H1 (cell line): ENCODE measurements around the gene CCDC106. TPM values are rescaled to one million over a fixed set of nuclear protein-coding genes. Genes with fewer than 3 reads are reported as not detected.

Experiments used
- CTCF ChIA-PET: fragments of 300-600 bp; sonication (Branson Sonifier 250); formaldehyde crosslinking; loops from one replicate; lab custom pipeline; 2021; ENCODE audit not compliant: partially characterized antibody; lab: Charles Lee
- POLR2A ChIA-PET: fragments of 300-600 bp; sonication (Branson Sonifier 250); formaldehyde crosslinking; loops from one replicate; lab custom pipeline; 2021; ENCODE audit warnings: inconsistent platforms; ENCODE audit not compliant: partially characterized antibody; lab: Charles Lee
- DNase-seq, 2 experiments: peaks; one replicate each; pipeline versions ENCODE4 v3.0.0 to v3.0.0-alpha.2; 2010 to 2022; ENCODE audit warnings: low spot score in 2 of 2, low read depth in 1 of 2, mixed read lengths in 1 of 2
- FAIRE-seq: peaks from 2 replicates; lab custom pipeline; 2011; peaks lifted over from hg19 to GRCh38; lab: Jason Lieb, UNC
- H2AFZ ChIP-seq: 2 replicates; pipeline ENCODE4 v1.8.1; 2012; ENCODE audit warnings: low read length, inconsistent platforms
- H2AK5ac ChIP-seq: 2 replicates; pipeline ENCODE4 v1.6.1; 2013; ENCODE audit warnings: low read depth, low read length
- H2BK120ac ChIP-seq: replicated peaks from 2 replicates; pipeline ENCODE3; 2013; ENCODE audit warnings: low read depth, low read length, inconsistent platforms
- H2BK12ac ChIP-seq: 2 replicates; pipeline ENCODE4 v1.6.1; 2013; ENCODE audit warnings: low read depth, low read length
- H2BK15ac ChIP-seq: 2 replicates; pipeline ENCODE4 v1.6.1; 2013; ENCODE audit warnings: low read length
- H2BK20ac ChIP-seq: 2 replicates; pipeline ENCODE4 v1.6.1; 2013; ENCODE audit warnings: low read length
- H2BK5ac ChIP-seq: 2 replicates; pipeline ENCODE4 v1.6.1; 2013; ENCODE audit warnings: low read depth, low read length
- H3K14ac ChIP-seq: 2 replicates; pipeline ENCODE4 v1.6.1; 2013; ENCODE audit warnings: inconsistent platforms; ENCODE audit not compliant: insufficient read length
- H3K18ac ChIP-seq: 2 replicates; pipeline ENCODE4 v1.6.1; 2013; ENCODE audit warnings: low read length; ENCODE audit errors: extremely low read depth
- H3K23ac ChIP-seq: 2 replicates; pipeline ENCODE4 v1.6.1; 2013; ENCODE audit warnings: inconsistent platforms; ENCODE audit not compliant: insufficient read length
- H3K23me2 ChIP-seq: 2 replicates; pipeline ENCODE4 v1.6.1; 2013; ENCODE audit warnings: low read depth, low read length
- H3K27ac ChIP-seq: 2 replicates; pipeline ENCODE4 v1.6.1; 2011; ENCODE audit warnings: low read depth, low read length, inconsistent platforms
- H3K27me3 ChIP-seq, 4 experiments: replicated peaks in 1 of 4; 1 replicate in 1 of 4; 2 replicates in 3 of 4; pipeline versions ENCODE4 v1.6.1 to v1.8.1; 2011 to 2013; ENCODE audit warnings: low read length in 3 of 4, mild to moderate bottlenecking in 3 of 4, inconsistent platforms in 2 of 4, mixed read lengths in 2 of 4, moderate library complexity in 1 of 4; ENCODE audit not compliant: control insufficient read depth in 3 of 4, insufficient read depth in 3 of 4; ENCODE audit errors: extremely low read depth in 1 of 4
- H3K36me3 ChIP-seq, 4 experiments: 2 replicates each; pipeline versions ENCODE4 v1.6.1 to v1.8.1; 2011 to 2013; ENCODE audit warnings: mild to moderate bottlenecking in 4 of 4, low read length in 3 of 4, moderate library complexity in 2 of 4, control low read depth in 1 of 4, inconsistent platforms in 1 of 4; ENCODE audit not compliant: insufficient read depth in 4 of 4, control insufficient read depth in 2 of 4
- H3K4ac ChIP-seq: replicated peaks from 2 replicates; pipeline ENCODE3; 2013; ENCODE audit warnings: low read length, low read depth, mixed read lengths, inconsistent platforms; ENCODE audit not compliant: insufficient read length
- H3K4me1 ChIP-seq, 4 experiments: replicated peaks in 1 of 4; 1 replicate in 1 of 4; 2 replicates in 3 of 4; pipeline versions ENCODE4 v1.6.1 to v1.8.1; 2011 to 2013; ENCODE audit warnings: low read length in 3 of 4, inconsistent platforms in 2 of 4, mixed read lengths in 1 of 4; ENCODE audit not compliant: insufficient read depth in 4 of 4, control insufficient read depth in 3 of 4
- H3K4me2 ChIP-seq, 2 experiments: 2 replicates each; pipeline versions ENCODE4 v1.6.1 to v1.8.1; 2011 to 2013; ENCODE audit warnings: low read depth in 2 of 2, low read length in 2 of 2, control low read depth in 1 of 2, inconsistent platforms in 1 of 2, mild to moderate bottlenecking in 1 of 2; ENCODE audit not compliant: insufficient read depth in 1 of 2
- H3K4me3 ChIP-seq, 4 experiments: fragments of 200-600, 300-600 bp in 1 of 4; sonication (generic), shearing (Covaris generic), sonication (Bioruptor Twin) in 1 of 4; 2 replicates each; pipeline versions ENCODE4 v1.5.1 to v1.8.1; 2011 to 2016; ENCODE audit warnings: low read length in 4 of 4, low read depth in 3 of 4, control low read depth in 2 of 4, inconsistent platforms in 2 of 4, mild to moderate bottlenecking in 2 of 4, mixed read lengths in 1 of 4, moderate library complexity in 1 of 4; ENCODE audit not compliant: insufficient read depth in 2 of 4; ENCODE audit errors: extremely low read depth in 1 of 4
- H3K56ac ChIP-seq: replicated peaks from 2 replicates; pipeline ENCODE3; 2013; ENCODE audit warnings: low read depth, mild to moderate bottlenecking, mixed read lengths, low read length, inconsistent platforms; ENCODE audit not compliant: insufficient read length
- H3K79me1 ChIP-seq: 2 replicates; pipeline ENCODE4 v1.6.1; 2013; ENCODE audit warnings: low read depth, low read length, control low read depth
- H3K79me2 ChIP-seq, 2 experiments: 2 replicates each; pipeline versions ENCODE4 v1.6.1 to v1.8.1; 2012 to 2013; ENCODE audit warnings: low read length in 2 of 2, mild to moderate bottlenecking in 2 of 2, inconsistent platforms in 1 of 2; ENCODE audit not compliant: insufficient read depth in 2 of 2, control insufficient read depth in 1 of 2
- H3K9ac ChIP-seq, 4 experiments: replicated peaks in 1 of 4; 1 replicate in 1 of 4; 2 replicates in 3 of 4; pipeline versions ENCODE4 v1.6.1 to v1.8.1; 2011 to 2013; ENCODE audit warnings: low read depth in 3 of 4, low read length in 3 of 4, control low read depth in 2 of 4, mild to moderate bottlenecking in 2 of 4, moderate library complexity in 2 of 4, inconsistent platforms in 1 of 4; ENCODE audit errors: extremely low read depth in 1 of 4
- H3K9me3 ChIP-seq, 2 experiments: 2 replicates each; pipeline versions ENCODE4 v1.6.1 to v1.8.1; 2012 to 2013; ENCODE audit warnings: mild to moderate bottlenecking in 2 of 2, moderate library complexity in 2 of 2, control low read depth in 1 of 2, inconsistent platforms in 1 of 2, low read depth in 1 of 2, low read length in 1 of 2, mixed read lengths in 1 of 2; ENCODE audit not compliant: insufficient read depth in 2 of 2
- H4K20me1 ChIP-seq, 2 experiments: replicated peaks in 1 of 2; 2 replicates each; pipeline versions ENCODE3 to v1.8.1; 2011 to 2013; ENCODE audit warnings: inconsistent platforms in 2 of 2, low read length in 2 of 2, mild to moderate bottlenecking in 1 of 2; ENCODE audit not compliant: insufficient read depth in 2 of 2, control insufficient read depth in 1 of 2
- H4K5ac ChIP-seq: 2 replicates; pipeline ENCODE4 v1.6.1; 2013; ENCODE audit warnings: low read length, low read depth, mixed read lengths, inconsistent platforms; ENCODE audit not compliant: insufficient read length
- H4K8ac ChIP-seq: 2 replicates; pipeline ENCODE4 v1.8.0; 2013; ENCODE audit warnings: mild to moderate bottlenecking, moderate library complexity, low read length, inconsistent platforms; ENCODE audit not compliant: insufficient read depth; ENCODE audit errors: extremely low read depth
- H4K91ac ChIP-seq: replicated peaks from 2 replicates; pipeline ENCODE3; 2013; ENCODE audit warnings: low read length, mixed read lengths, inconsistent platforms; ENCODE audit not compliant: insufficient read length
- SP1 ChIP-seq: IDR thresholded peaks from 2 replicates; pipeline ENCODE4 v1.6.1; 2011; ENCODE audit warnings: low read depth, low read length
- WGBS, 2 experiments: shearing (Covaris generic) in 1 of 2; methylation state at CpG; one replicate each; pipeline versions ENCODE4 v1.1.6 to v1.1.7; 2013 to 2015; ENCODE audit warnings: low lambda C conversion rate in 2 of 2, mixed read lengths in 2 of 2, inconsistent platforms in 1 of 2, low coverage in 1 of 2, missing lambda C conversion rate in 1 of 2; ENCODE audit not compliant: insufficient replicate concordance in 2 of 2, insufficient coverage in 1 of 2, insufficient read length in 1 of 2; ENCODE audit errors: extremely low coverage in 1 of 2, missing lambda C conversion rate in 1 of 2; 5-methylcytosine and 5-hydroxymethylcytosine counted together
- polyA plus RNA-seq, 7 experiments: library from polyadenylated mRNA; depleted of rRNA in 3 of 7; stranded (reverse) in 5 of 7; unstranded in 2 of 7; fragments of >200 nt in 5 of 7; fragments of 200-250 nt in 2 of 7; gene quantifications; 1 replicate in 5 of 7; 2 replicates in 1 of 7; 4 replicates in 1 of 7; pipeline versions ENCODE4 v1.2.1 to v1.2.3, GENCODE V29; 2011 to 2013; ENCODE audit warnings: missing spikeins in 2 of 7, mixed read lengths in 2 of 7
- total RNA-seq: library from RNA; stranded (reverse); fragmentation: NEBNext Ultra II Directional; extraction: Animal tissue kit (Norgen Biotek cat#: 25700); gene quantifications from 2 replicates; pipeline ENCODE4 v1.2.1, GENCODE V29; 2021
- TF ChIP-seq, protein P1 (sequence below): IDR thresholded peaks from 2 replicates; pipeline ENCODE4 v1.6.1; 2012; ENCODE audit warnings: low read length, inconsistent platforms

The CCDC106 gene
- total and polyA plus RNA-seq, 2 of the 8 experiments (the other 6 are each of a cell fraction or from before 2014, with no cell fraction given), result 12.0 to 20.1 TPM

DNA sequence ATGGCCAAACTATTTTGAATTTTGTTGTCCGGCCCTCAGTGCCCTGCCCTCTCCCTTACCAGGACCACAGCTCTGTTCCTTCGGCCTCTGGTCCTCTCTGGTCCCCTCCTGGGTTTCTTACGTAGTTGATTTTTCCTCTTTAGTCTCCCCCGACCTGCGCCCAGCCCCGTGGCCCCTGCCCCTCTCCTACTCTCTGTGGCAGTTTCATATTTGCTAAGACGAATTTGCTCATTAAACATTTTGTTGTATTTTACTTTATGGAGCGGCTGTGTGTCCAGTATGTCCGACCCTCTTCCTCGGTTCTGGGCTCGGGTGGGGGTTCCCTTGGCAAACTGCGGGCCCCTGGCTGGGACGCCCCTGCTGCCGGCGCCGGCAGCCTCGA is 26.4 kb downstream of the CCDC106 start:
- Histone ChIP-seq H3K79me1 (peaks cover 17% of the 10 kb centered on the region), H3K4me2 (peak overlapping the region; percentile 58 to 63), H2BK15ac (no peak overlapping the region), H3K18ac (no peak overlapping the region), H3K27ac (no peak overlapping the region), H2BK5ac (no peak overlapping the region), H3K56ac (no peak overlapping the region), H4K20me1 (peaks cover 20 to 36% of the 10 kb centered on the region in 2 experiments), H2BK12ac (no peak overlapping the region), H2AK5ac (no peak overlapping the region), H3K36me3 (peaks cover 14 to 24% (median 22%) of the 10 kb centered on the region in 4 experiments), H2BK120ac (no peak overlapping the region), H4K5ac (no peak overlapping the region), H3K27me3 (no peaks in the 10 kb centered on the region), H2BK20ac (no peak overlapping the region), H4K91ac (no peak overlapping the region), H3K23ac (no peak overlapping the region), H2AFZ (no peak overlapping the region), H3K4me1 (peaks cover 0 to 11% (median 6%) of the 10 kb centered on the region in 4 experiments; a peak in 5 of 7 replicates), H3K9me3 (no peaks in the 10 kb centered on the region), H3K4ac (no peak overlapping the region), H3K23me2 (peaks cover 5% of the 10 kb centered on the region; the same call in 1 of the 2 replicates), H3K9ac (peak overlapping the region in 3 of 4 experiments; percentile 38 to 51 (median 50); a peak in 6 of 7 replicates), H3K4me3 (peak overlapping the region; percentile 83 to 95 (median 92)), H4K8ac (no peak overlapping the region), H3K79me2 (peaks cover 21 to 70% of the 10 kb centered on the region in 2 experiments), H3K14ac (no peak overlapping the region)
- ChIA-PET POLR2A (interaction anchor here (0.7 to 2.5 kb wide), 7 partner anchors 18 to 554 kb away, joined by 3 to 18 read pairs (median 4); partner anchors contain the start of genes U2AF2 and ZNF580), CTCF (interaction anchor here (0.6 kb wide), 1 partner anchor 25 kb away, joined by 3 read pairs; no protein-coding TSS in a partner anchor)
- FAIRE-seq (no peak), DNase-seq (no peak)
- 36% methylated on average over 15 of the region's 17 CpGs; no CpG with 5 or more reads in 1 of the 2 experiments for WGBS, 2 experiments
- TF ChIP-seq, protein P1, sequence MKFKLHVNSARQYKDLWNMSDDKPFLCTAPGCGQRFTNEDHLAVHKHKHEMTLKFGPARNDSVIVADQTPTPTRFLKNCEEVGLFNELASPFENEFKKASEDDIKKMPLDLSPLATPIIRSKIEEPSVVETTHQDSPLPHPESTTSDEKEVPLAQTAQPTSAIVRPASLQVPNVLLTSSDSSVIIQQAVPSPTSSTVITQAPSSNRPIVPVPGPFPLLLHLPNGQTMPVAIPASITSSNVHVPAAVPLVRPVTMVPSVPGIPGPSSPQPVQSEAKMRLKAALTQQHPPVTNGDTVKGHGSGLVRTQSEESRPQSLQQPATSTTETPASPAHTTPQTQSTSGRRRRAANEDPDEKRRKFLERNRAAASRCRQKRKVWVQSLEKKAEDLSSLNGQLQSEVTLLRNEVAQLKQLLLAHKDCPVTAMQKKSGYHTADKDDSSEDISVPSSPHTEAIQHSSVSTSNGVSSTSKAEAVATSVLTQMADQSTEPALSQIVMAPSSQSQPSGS, result no peak
- 0 out of 2 replicates have a peak, but pooled peaks have one; percentile 14 for TF ChIP-seq SP1
